GM19035 (cell line): Measurements from ENCODE around the gene METTL16.
A peak's percentile ranks its signal among the peaks of the same experiment; 100 is the strongest.

Experiments used
- ATAC-seq: cut with Tn5 transposase; IDR thresholded peaks from one replicate; pipeline ENCODE4 v1.9.1; 2021; ENCODE audit not compliant: unreplicated experiment

Gene METTL16

GRCh38 chr17:2397247-2398171, 114.2 kb downstream of the METTL16 start:
- ATAC-seq: no peak

GRCh38 chr17:2396568-2397246, 115.0 kb downstream of the METTL16 start:
- no peak for ATAC-seq

- ATAC-seq: no peak
Measured at GRCh38 chr17:2396192-2396567, 115.5 kb downstream of the METTL16 start.

- no peak for ATAC-seq
Measured at GRCh38 chr17:2395258-2396181, 116.2 kb downstream of the METTL16 start.

GRCh38 chr17:2394775-2395201, 116.9 kb downstream of the METTL16 start:
- no peak for ATAC-seq

GRCh38 chr17:2393954-2394749, 117.5 kb downstream of the METTL16 start:
- ATAC-seq: no peak

- ATAC-seq: peak; percentile 51
Measured at GRCh38 chr17:2393174-2393953, 118.3 kb downstream of the METTL16 start.

- ATAC-seq: peak; percentile 54
Measured at GRCh38 chr17:2392252-2393173, 119.2 kb downstream of the METTL16 start.

GRCh38 chr17:2391597-2392251, 120.0 kb downstream of the METTL16 start:
- ATAC-seq: no peak

- no peak for ATAC-seq
Measured at GRCh38 chr17:2390199-2390836, 121.4 kb downstream of the METTL16 start.

GRCh38 chr17:2388683-2389055, 123.0 kb downstream of the METTL16 start:
- ATAC-seq: no peak

GRCh38 chr17:2388020-2388682, 123.5 kb downstream of the METTL16 start:
- no peak for ATAC-seq

GRCh38 chr17:2387086-2388019, 124.3 kb downstream of the METTL16 start:
- no peak for ATAC-seq

GRCh38 chr17:2386400-2387085, 125.1 kb downstream of the METTL16 start:
- no peak for ATAC-seq
